K562 (cell line): ENCODE data around the gene DGKZ. TPM values are rescaled to one million over a fixed set of nuclear protein-coding genes. Genes with fewer than 3 reads are reported as not detected.

Source experiments
- ATAC-seq: fragments of 200-7000 bp; cut with Tn5 transposase; 3 replicates; pipeline ENCODE4 v1.9.1; 2020; ENCODE audit warnings: moderate library complexity
- BruUV-seq: library from RNA; stranded (reverse); fragments of 400-500 nt; replicated peaks from 2 replicates; lab custom pipeline; 2021; lab: Mats Ljungman, UMichigan
- CTCF ChIA-PET: fragments of 300-600 bp; formaldehyde crosslinking; extraction: SDS; loops from one replicate; lab custom pipeline; 2021; ENCODE audit warnings: low intra/inter-chr PET ratio; lab: Yijun Ruan, JAX
- POLR2A ChIA-PET: fragments of 300-600, 350-650 bp; sonication (Branson Sonifier 250); formaldehyde crosslinking; extraction: SDS; loops from one replicate; lab custom pipeline; 2021; ENCODE audit warnings: antibody characterized with exemption, inconsistent platforms; lab: Yijun Ruan, JAX
- DNase-seq, 4 experiments: peaks; one replicate each; pipeline versions ENCODE4 v3.0.0 to v3.0.0-alpha.2; 2011 to 2018; ENCODE audit warnings: low spot score in 3 of 4, mixed read lengths in 3 of 4; ENCODE audit errors: extremely low read depth in 1 of 4
- FAIRE-seq: peaks from 2 replicates; lab custom pipeline; 2011; peaks lifted over from hg19 to GRCh38; lab: Jason Lieb, UNC
- H2AFZ ChIP-seq: 2 replicates; pipeline ENCODE4 v1.6.0; 2011; ENCODE audit warnings: low read depth, low read length, control low read depth, inconsistent platforms
- H3K27ac ChIP-seq: fragments of 200-600 bp; 3 replicates; pipeline ENCODE4 v1.8.0; 2011; ENCODE audit warnings: low read depth, mild to moderate bottlenecking, control low read depth, inconsistent platforms, low read length, moderate library complexity, mixed read lengths; ENCODE audit errors: extremely low read depth
- H3K27me3 ChIP-seq, 2 experiments: fragments of 300-600 bp in 1 of 2; 2 replicates in 1 of 2; 3 replicates in 1 of 2; pipeline versions ENCODE4 v1.6.0 to v1.8.0; 2011; ENCODE audit warnings: inconsistent platforms in 2 of 2, low read length in 2 of 2, mild to moderate bottlenecking in 1 of 2, mixed read lengths in 1 of 2, moderate library complexity in 1 of 2; ENCODE audit not compliant: control insufficient read depth in 2 of 2, insufficient read depth in 2 of 2
- H3K36me3 ChIP-seq: fragments of 300-600 bp; 3 replicates; pipeline ENCODE4 v1.8.0; 2011; ENCODE audit warnings: mild to moderate bottlenecking, low read length, inconsistent platforms; ENCODE audit not compliant: control insufficient read depth, insufficient read depth
- H3K4me1 ChIP-seq, 2 experiments: fragments of 200-600 bp in 1 of 2; replicated peaks in 1 of 2; 2 replicates in 1 of 2; 3 replicates in 1 of 2; pipeline versions ENCODE4 v1.5.1 to v1.8.0; 2011; ENCODE audit warnings: inconsistent platforms in 2 of 2, low read length in 2 of 2, mild to moderate bottlenecking in 1 of 2, mixed read lengths in 1 of 2, moderate library complexity in 1 of 2; ENCODE audit not compliant: control insufficient read depth in 2 of 2, insufficient read depth in 2 of 2
- H3K4me2 ChIP-seq: 2 replicates; pipeline ENCODE4 v1.6.1; 2011; ENCODE audit warnings: low read length, control low read depth, inconsistent platforms, mixed read lengths; ENCODE audit not compliant: insufficient read depth
- H3K4me3 ChIP-seq: fragments of 200-600 bp; sonication (generic), shearing (Covaris generic); 2 replicates; pipeline ENCODE4 v1.5.1; 2016; ENCODE audit warnings: control low read depth, inconsistent platforms
- H3K79me2 ChIP-seq: fragments of 200-600 bp; 3 replicates; pipeline ENCODE4 v1.8.0; 2011; ENCODE audit warnings: low read length, inconsistent platforms; ENCODE audit not compliant: control insufficient read depth, insufficient read depth
- H3K9ac ChIP-seq, 2 experiments: 2 replicates each; pipeline versions ENCODE4 v1.6.0 to v1.6.1; 2011; ENCODE audit warnings: low read depth in 2 of 2, low read length in 2 of 2, control low read depth in 1 of 2, inconsistent platforms in 1 of 2, mild to moderate bottlenecking in 1 of 2, mixed read lengths in 1 of 2; ENCODE audit not compliant: insufficient read depth in 1 of 2
- H3K9me1 ChIP-seq: one replicate; pipeline ENCODE4 v1.6.0; 2011; ENCODE audit warnings: inconsistent platforms, mild to moderate bottlenecking, low read length, moderate library complexity; ENCODE audit not compliant: control insufficient read depth, insufficient read depth
- H3K9me3 ChIP-seq: replicated peaks from 2 replicates; pipeline ENCODE4 v1.5.1; 2011; ENCODE audit warnings: low read depth, low read length, inconsistent platforms; ENCODE audit not compliant: control insufficient read depth, insufficient read depth
- H4K20me1 ChIP-seq: replicated peaks from 2 replicates; pipeline ENCODE4 v1.6.1; 2011; ENCODE audit warnings: low read length, inconsistent platforms, mixed read lengths; ENCODE audit not compliant: control insufficient read depth, insufficient read depth
- COPS2 ChIP-seq: fragments of 450-650 bp; conservative IDR thresholded peaks from 2 replicates; pipeline ENCODE4 v1.6.1; 2016; ENCODE audit warnings: mild to moderate bottlenecking, moderate library complexity
- FOXK1 ChIP-seq: sonication (generic); formaldehyde crosslinking; IDR thresholded peaks from 2 replicates; pipeline ENCODE4 v1.8.0; 2022; ENCODE audit warnings: missing genetic modification reagents, mild to moderate bottlenecking, borderline replicate concordance
- FOXK2 ChIP-seq, 2 experiments: fragments of 450-650 bp; IDR thresholded peaks in 1 of 2; conservative IDR thresholded peaks in 1 of 2; 2 replicates each; pipeline ENCODE4 v1.6.1; 2016; ENCODE audit warnings: low read depth in 2 of 2, mild to moderate bottlenecking in 1 of 2
- NFXL1 ChIP-seq: fragments of 450-650 bp; formaldehyde crosslinking; IDR thresholded peaks from 2 replicates; pipeline ENCODE4 v1.4.0; 2021; ENCODE audit warnings: mild to moderate bottlenecking
- RBM25 ChIP-seq: fragments of 200-400 bp; formaldehyde crosslinking; IDR thresholded peaks from 2 replicates; pipeline ENCODE4 v1.6.1; 2018; ENCODE audit warnings: low read length, low read depth, moderate library complexity; ENCODE audit not compliant: severe bottlenecking
- WGBS: fragments of 100-300 bp; shearing (Covaris generic); methylation state at CpG from one replicate; pipeline ENCODE4 v1.1.6; 2016; ENCODE audit warnings: low coverage, mixed read lengths; ENCODE audit not compliant: insufficient coverage; ENCODE audit errors: missing lambda C conversion rate; 5-methylcytosine and 5-hydroxymethylcytosine counted together
- in situ Hi-C: fragments of 300-500 bp; cut with MboI; formaldehyde crosslinking; loops from 4 replicates; pipeline ENCODE4 v1.15.0; 2018; ENCODE audit warnings: inconsistent platforms, mixed read lengths
- intact Hi-C: fragments of 100-400 bp; cut with micrococcal nuclease; formaldehyde crosslinking; loops from 2 replicates; pipeline ENCODE4 v1.14.2; 2022
- polyA plus RNA-seq, 8 experiments: library from polyadenylated mRNA; depleted of rRNA in 4 of 8; stranded (reverse) in 5 of 8; unstranded in 3 of 8; fragments of >200 nt; fragmentation: Nextera tagmentation in 2 of 8; fragmentation: Illumina TruSeq in 1 of 8; extraction: Ambion mirVana in 2 of 8; extraction: Trizol in 1 of 8; gene quantifications; 2 replicates each; pipeline versions ENCODE4 v1.2.1 to v1.2.3, GENCODE V29; 2011 to 2014; ENCODE audit warnings: inconsistent platforms in 1 of 8, missing spikeins in 1 of 8
- total RNA-seq, 7 experiments: library from RNA; depleted of rRNA in 6 of 7; stranded (reverse); fragments of >200 nt in 6 of 7; fragmentation: Illumina TruSeq in 2 of 7; extraction: Trizol in 2 of 7; gene quantifications; 2 replicates each; pipeline versions ENCODE4 v1.2.1 to v1.2.3, GENCODE V29; 2011 to 2021; ENCODE audit warnings: low replicate concordance in 1 of 7
- TF ChIP-seq, protein P1 (sequence below), 2 experiments: fragments of 450-650 bp in 1 of 2; sonication (generic) in 1 of 2; formaldehyde crosslinking in 1 of 2; IDR thresholded peaks; 2 replicates each; pipeline versions ENCODE4 v1.7.1 to v1.9.0; 2016 to 2022; ENCODE audit warnings: inconsistent platforms in 1 of 2, mild to moderate bottlenecking in 1 of 2, missing genetic modification reagents in 1 of 2
- TF ChIP-seq, protein P2 (sequence below): fragments of 250-450 bp; sonication (Bioruptor Pico); IDR thresholded peaks from 2 replicates; pipeline ENCODE4 v1.9.0; 2021; ENCODE audit warnings: mild to moderate bottlenecking, inconsistent platforms
- TF ChIP-seq, protein P3 (sequence below): fragments of 450-650 bp; conservative IDR thresholded peaks from 2 replicates; pipeline ENCODE4 v1.6.1; 2016; ENCODE audit warnings: missing genetic modification characterization, low read depth, mild to moderate bottlenecking, missing compliant biosample characterization, moderate library complexity

The DGKZ gene
- total and polyA plus RNA-seq, 9 of the 15 experiments (the other 6 are each of a cell fraction or from before 2014, with no cell fraction given) = 0.51 to 100 (median 44.2) TPM

GRCh38 chr11:46345881-46346484, 1.3 kb upstream of the DGKZ start:
- Histone ChIP-seq H3K9ac (peak overlapping the region in 1 of 2 experiments; percentile 82; a peak in 1 of 4 replicates), H3K79me2 (peaks cover 27% of the 10 kb centered on the region), H3K27ac (no peak overlapping the region), H4K20me1 (peaks cover 13% of the 10 kb centered on the region), H3K9me3 (no peaks in the 10 kb centered on the region), H3K4me2 (no peak overlapping the region; the same call in 1 of the 2 replicates), H3K9me1 (no peaks in the 10 kb centered on the region), H3K27me3 (peaks cover under 1 to 6% of the 10 kb centered on the region in 2 experiments; a peak in 2 of 5 replicates), H3K36me3 (peaks cover 25% of the 10 kb centered on the region; the same call in 2 of the 3 replicates), H3K4me3 (no peak overlapping the region), H2AFZ (0 out of 2 replicates have a peak overlapping the region, but pooled peaks have one; percentile 9), H3K4me1 (peaks cover 15 to 38% of the 10 kb centered on the region in 2 experiments)
- FAIRE-seq (no peak), DNase-seq (no peak), ATAC-seq (no peak)
- 37% methylated on average over 9 of the region's 10 CpGs for WGBS
- in situ Hi-C loops (no loop called here), intact Hi-C loops (no loop called here)
- BruUV-seq = no TSS peak
- ChIA-PET POLR2A (interaction anchor here (0.7 to 1.0 kb wide), 3 partner anchors 28 to 103 kb away, joined by 3 read pairs; partner anchors contain the start of gene CHRM4), CTCF (no interaction called here)
- no peak for TF ChIP-seq FOXK1 (CRISPR knock-in tag)
- TF ChIP-seq, protein P1, sequence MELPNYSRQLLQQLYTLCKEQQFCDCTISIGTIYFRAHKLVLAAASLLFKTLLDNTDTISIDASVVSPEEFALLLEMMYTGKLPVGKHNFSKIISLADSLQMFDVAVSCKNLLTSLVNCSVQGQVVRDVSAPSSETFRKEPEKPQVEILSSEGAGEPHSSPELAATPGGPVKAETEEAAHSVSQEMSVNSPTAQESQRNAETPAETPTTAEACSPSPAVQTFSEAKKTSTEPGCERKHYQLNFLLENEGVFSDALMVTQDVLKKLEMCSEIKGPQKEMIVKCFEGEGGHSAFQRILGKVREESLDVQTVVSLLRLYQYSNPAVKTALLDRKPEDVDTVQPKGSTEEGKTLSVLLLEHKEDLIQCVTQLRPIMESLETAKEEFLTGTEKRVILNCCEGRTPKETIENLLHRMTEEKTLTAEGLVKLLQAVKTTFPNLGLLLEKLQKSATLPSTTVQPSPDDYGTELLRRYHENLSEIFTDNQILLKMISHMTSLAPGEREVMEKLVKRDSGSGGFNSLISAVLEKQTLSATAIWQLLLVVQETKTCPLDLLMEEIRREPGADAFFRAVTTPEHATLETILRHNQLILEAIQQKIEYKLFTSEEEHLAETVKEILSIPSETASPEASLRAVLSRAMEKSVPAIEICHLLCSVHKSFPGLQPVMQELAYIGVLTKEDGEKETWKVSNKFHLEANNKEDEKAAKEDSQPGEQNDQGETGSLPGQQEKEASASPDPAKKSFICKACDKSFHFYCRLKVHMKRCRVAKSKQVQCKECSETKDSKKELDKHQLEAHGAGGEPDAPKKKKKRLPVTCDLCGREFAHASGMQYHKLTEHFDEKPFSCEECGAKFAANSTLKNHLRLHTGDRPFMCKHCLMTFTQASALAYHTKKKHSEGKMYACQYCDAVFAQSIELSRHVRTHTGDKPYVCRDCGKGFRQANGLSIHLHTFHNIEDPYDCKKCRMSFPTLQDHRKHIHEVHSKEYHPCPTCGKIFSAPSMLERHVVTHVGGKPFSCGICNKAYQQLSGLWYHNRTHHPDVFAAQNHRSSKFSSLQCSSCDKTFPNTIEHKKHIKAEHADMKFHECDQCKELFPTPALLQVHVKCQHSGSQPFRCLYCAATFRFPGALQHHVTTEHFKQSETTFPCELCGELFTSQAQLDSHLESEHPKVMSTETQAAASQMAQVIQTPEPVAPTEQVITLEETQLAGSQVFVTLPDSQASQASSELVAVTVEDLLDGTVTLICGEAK (IDR thresholded peaks at IDR 0.05) = no peak
- TF ChIP-seq, protein P1 (CRISPR knock-in tag; IDR thresholded peaks at IDR 0.05) = no peak
- TF ChIP-seq, protein P2, sequence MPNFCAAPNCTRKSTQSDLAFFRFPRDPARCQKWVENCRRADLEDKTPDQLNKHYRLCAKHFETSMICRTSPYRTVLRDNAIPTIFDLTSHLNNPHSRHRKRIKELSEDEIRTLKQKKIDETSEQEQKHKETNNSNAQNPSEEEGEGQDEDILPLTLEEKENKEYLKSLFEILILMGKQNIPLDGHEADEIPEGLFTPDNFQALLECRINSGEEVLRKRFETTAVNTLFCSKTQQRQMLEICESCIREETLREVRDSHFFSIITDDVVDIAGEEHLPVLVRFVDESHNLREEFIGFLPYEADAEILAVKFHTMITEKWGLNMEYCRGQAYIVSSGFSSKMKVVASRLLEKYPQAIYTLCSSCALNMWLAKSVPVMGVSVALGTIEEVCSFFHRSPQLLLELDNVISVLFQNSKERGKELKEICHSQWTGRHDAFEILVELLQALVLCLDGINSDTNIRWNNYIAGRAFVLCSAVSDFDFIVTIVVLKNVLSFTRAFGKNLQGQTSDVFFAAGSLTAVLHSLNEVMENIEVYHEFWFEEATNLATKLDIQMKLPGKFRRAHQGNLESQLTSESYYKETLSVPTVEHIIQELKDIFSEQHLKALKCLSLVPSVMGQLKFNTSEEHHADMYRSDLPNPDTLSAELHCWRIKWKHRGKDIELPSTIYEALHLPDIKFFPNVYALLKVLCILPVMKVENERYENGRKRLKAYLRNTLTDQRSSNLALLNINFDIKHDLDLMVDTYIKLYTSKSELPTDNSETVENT (CRISPR knock-in tag) = no peak
- TF ChIP-seq NFXL1 (CRISPR knock-in tag) = no peak
- no peak for TF ChIP-seq COPS2
- no peak for TF ChIP-seq FOXK2 (conservative IDR thresholded peaks at IDR 0.05 in 1 of 2, IDR thresholded peaks at IDR 0.05 in 1 of 2; ENCODE audit: low read depth in 2 of 2)
- no peak for TF ChIP-seq RBM25
- TF ChIP-seq, protein P3, sequence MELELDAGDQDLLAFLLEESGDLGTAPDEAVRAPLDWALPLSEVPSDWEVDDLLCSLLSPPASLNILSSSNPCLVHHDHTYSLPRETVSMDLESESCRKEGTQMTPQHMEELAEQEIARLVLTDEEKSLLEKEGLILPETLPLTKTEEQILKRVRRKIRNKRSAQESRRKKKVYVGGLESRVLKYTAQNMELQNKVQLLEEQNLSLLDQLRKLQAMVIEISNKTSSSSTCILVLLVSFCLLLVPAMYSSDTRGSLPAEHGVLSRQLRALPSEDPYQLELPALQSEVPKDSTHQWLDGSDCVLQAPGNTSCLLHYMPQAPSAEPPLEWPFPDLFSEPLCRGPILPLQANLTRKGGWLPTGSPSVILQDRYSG (tag) = no peak
